A673 (cell line): ENCODE data around the gene ACTL9. TPM values are rescaled to one million over a fixed set of nuclear protein-coding genes. Genes with fewer than 3 reads are reported as not detected.
"Not testable (repeated sequence)": the region's sequence is repeated elsewhere in the genome, so short reads cannot be mapped to it uniquely, and the experiment has no call there.

ENCODE experiments used
- Bru-seq: library from RNA; stranded (reverse); fragments of 400-500 nt; gene quantifications from one replicate; lab custom pipeline; 2021; lab: Mats Ljungman, UMichigan
- BruChase-seq, 2 experiments: library from RNA; stranded (reverse); fragments of 400-500 nt; gene quantifications; one replicate each; lab custom pipeline; 2021; lab: Mats Ljungman, UMichigan
- BruUV-seq: library from RNA; stranded (reverse); fragments of 400-500 nt; replicated peaks from 2 replicates; lab custom pipeline; 2021; lab: Mats Ljungman, UMichigan
- CTCF ChIA-PET: fragments of 300-600 bp; sonication (Branson Sonifier 250); formaldehyde crosslinking; loops from one replicate; lab custom pipeline; 2022; ENCODE audit warnings: antibody characterized with exemption; lab: Charles Lee
- POLR2A ChIA-PET: fragments of 300-600 bp; sonication (Branson Sonifier 250); formaldehyde crosslinking; loops from one replicate; lab custom pipeline; 2022; ENCODE audit warnings: antibody characterized with exemption; ENCODE audit not compliant: low non-redundant PET; lab: Charles Lee
- DNase-seq: peaks from one replicate; pipeline ENCODE4 v3.0.0-alpha.2; 2015; ENCODE audit warnings: low spot score
- H3K27ac ChIP-seq: fragments of 200-600 bp; sonication (generic); 2 replicates; pipeline ENCODE4 v1.5.1; 2016; ENCODE audit warnings: mixed run types, low read depth, mild to moderate bottlenecking, mixed read lengths, antibody characterized with exemption, low read length; ENCODE audit not compliant: poor library complexity, severe bottlenecking
- H3K27me3 ChIP-seq: fragments of 200-600 bp; sonication (generic); replicated peaks from 2 replicates; pipeline ENCODE4 v1.6.1; 2017; ENCODE audit warnings: mixed run types, low read depth, mild to moderate bottlenecking, mixed read lengths, antibody characterized with exemption, low read length; ENCODE audit not compliant: insufficient read depth, poor library complexity
- H3K36me3 ChIP-seq: fragments of 200-600 bp; sonication (generic); 2 replicates; pipeline ENCODE4 v1.6.1; 2016; ENCODE audit warnings: mixed run types, mild to moderate bottlenecking, mixed read lengths, antibody characterized with exemption, low read length; ENCODE audit not compliant: insufficient read depth, poor library complexity, severe bottlenecking
- H3K4me1 ChIP-seq: fragments of 200-600 bp; sonication (generic); 2 replicates; pipeline ENCODE4 v1.6.1; 2017; ENCODE audit warnings: mixed run types, mild to moderate bottlenecking, mixed read lengths, antibody characterized with exemption, low read length; ENCODE audit not compliant: insufficient read depth, poor library complexity, severe bottlenecking
- H3K4me3 ChIP-seq: fragments of 200-600 bp; sonication (generic); 2 replicates; pipeline ENCODE4 v1.5.1; 2016; ENCODE audit warnings: low read depth, mixed run types, mild to moderate bottlenecking, mixed read lengths, low read length; ENCODE audit not compliant: poor library complexity, severe bottlenecking
- H3K9me3 ChIP-seq: fragments of 200-600 bp; sonication (generic); 2 replicates; pipeline ENCODE4 v1.6.1; 2016; ENCODE audit warnings: mixed run types, low read depth, mild to moderate bottlenecking, mixed read lengths, antibody characterized with exemption, low read length; ENCODE audit not compliant: poor library complexity, severe bottlenecking
- EZH2 ChIP-seq: fragments of 200-600 bp; sonication (generic); IDR thresholded peaks from 2 replicates; pipeline ENCODE4 v1.6.1; 2017; ENCODE audit warnings: borderline replicate concordance, low read depth, mild to moderate bottlenecking, mixed read lengths, antibody characterized with exemption, low read length; ENCODE audit not compliant: poor library complexity, severe bottlenecking
- intact Hi-C: fragments of 100-400 bp; cut with micrococcal nuclease; formaldehyde crosslinking; loops from one replicate; pipeline ENCODE4 v1.10.0; 2022; ENCODE audit not compliant: unreplicated experiment
- long read RNA-seq: library from polyadenylated mRNA; stranded (forward); transcript quantifications from one replicate; pipeline ENCODE4 v2.0.0, GENCODE V29; 2022
- total RNA-seq: library from RNA; stranded (reverse); gene quantifications from 2 replicates; pipeline ENCODE4 v1.2.3, GENCODE V29; 2021
- TF ChIP-seq, protein P1 (sequence below): fragments of 300-800, 200-600 bp; sonication (generic); conservative IDR thresholded peaks from 2 replicates; pipeline ENCODE4 v1.5.1; 2017; ENCODE audit warnings: low read depth, mild to moderate bottlenecking, antibody characterized with exemption, low read length, moderate library complexity, mixed read lengths

Gene ACTL9
- not detected in 2 replicates for total RNA-seq
- not detected for Bru-seq, nascent RNA
- BruChase-seq, experiment 1, labeled RNA remaining after a 2-hour chase: not detected
- not detected for BruChase-seq, experiment 2, labeled RNA remaining after a 6-hour chase
- long read RNA-seq: 0 reads

DNA sequence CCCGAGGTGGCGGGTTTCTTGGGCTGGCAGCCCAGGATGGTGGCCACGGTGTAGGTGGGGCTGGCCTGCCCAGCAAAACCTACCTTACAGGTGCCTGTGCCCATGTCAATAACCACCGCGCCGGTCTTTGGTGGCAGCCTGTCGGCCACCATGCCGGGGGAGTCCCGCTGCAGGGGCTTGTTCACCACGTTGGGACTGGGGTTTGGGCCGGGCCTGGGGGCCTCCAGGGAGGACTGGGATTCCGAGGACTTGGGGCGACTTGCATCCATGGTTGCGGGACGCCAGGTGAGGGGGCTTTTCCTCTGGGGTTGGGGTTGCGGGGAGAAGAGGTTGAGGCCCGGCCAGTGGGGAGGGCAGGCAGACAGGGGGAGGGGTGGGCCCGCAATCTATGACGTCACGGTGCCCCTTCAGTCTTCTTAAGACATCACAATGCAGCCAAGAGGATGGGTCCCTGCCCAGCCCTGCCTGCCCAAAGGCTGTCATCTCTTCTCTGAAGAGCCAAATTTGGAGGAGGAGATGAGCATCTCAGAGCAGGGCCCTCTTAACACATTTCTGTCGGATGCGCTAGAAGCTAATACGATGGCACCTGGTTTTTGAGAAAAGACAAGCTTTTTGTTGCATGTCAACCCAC, at the start of gene ACTL9:
Gene ACTL9, minus strand, starts transcription at position 363 of the 631 bp plus-strand sequence. Its CDS starts 94 bp downstream, at position 269.
- POLR2A ChIA-PET: no interaction called here
- intact Hi-C loops: no loop called here

GRCh38 chr19:8739291-8740065, 40.9 kb upstream of the ACTL9 start:
- H3K27ac ChIP-seq, H3K36me3 ChIP-seq, CTCF ChIA-PET, H3K9me3 ChIP-seq, BruUV-seq, intact Hi-C loops, POLR2A ChIA-PET, H3K4me3 ChIP-seq, H3K27me3 ChIP-seq, DNase-seq, H3K4me1 ChIP-seq: not testable (repeated sequence)

More for the DNA sequence above, at the start of gene ACTL9:
- Histone ChIP-seq H3K4me3 (no peak within 1 kb of the TSS), H3K36me3 (no peaks in the 10 kb centered on the region), H3K27ac (no peak within 1 kb of the TSS), H3K9me3 (no peaks in the 10 kb centered on the region), H3K27me3 (no peaks in the 10 kb centered on the region), H3K4me1 (peaks cover 6% of the 10 kb centered on the region)
- CTCF ChIA-PET: interaction anchor here (1.1 kb wide), 1 partner anchor 118 kb away, joined by 5 read pairs; no protein-coding TSS in a partner anchor
- DNase-seq: no peak
- TF ChIP-seq, protein P1, sequence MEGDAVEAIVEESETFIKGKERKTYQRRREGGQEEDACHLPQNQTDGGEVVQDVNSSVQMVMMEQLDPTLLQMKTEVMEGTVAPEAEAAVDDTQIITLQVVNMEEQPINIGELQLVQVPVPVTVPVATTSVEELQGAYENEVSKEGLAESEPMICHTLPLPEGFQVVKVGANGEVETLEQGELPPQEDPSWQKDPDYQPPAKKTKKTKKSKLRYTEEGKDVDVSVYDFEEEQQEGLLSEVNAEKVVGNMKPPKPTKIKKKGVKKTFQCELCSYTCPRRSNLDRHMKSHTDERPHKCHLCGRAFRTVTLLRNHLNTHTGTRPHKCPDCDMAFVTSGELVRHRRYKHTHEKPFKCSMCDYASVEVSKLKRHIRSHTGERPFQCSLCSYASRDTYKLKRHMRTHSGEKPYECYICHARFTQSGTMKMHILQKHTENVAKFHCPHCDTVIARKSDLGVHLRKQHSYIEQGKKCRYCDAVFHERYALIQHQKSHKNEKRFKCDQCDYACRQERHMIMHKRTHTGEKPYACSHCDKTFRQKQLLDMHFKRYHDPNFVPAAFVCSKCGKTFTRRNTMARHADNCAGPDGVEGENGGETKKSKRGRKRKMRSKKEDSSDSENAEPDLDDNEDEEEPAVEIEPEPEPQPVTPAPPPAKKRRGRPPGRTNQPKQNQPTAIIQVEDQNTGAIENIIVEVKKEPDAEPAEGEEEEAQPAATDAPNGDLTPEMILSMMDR: no peak
- TF ChIP-seq EZH2: no peak
- no TSS peak for BruUV-seq

DNA sequence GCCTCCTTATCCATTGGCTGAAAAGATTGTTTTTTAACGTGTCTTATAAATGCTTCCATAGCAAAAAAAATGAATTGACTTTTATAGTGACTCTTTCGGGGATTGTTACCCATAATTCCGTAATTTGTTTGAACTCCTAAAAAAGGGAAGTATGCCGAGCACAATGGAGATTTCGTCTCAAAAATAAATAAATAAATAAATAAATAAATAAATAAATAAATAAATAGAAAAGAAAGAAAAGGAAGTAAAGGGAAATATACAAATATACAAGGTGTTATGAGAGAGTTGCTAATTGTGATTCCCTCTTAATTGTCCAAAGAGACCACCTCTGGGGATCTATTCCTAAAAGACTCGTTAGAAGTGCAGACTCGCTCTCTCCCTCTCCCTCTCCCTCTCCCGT, 39.8 kb upstream of the ACTL9 start:
- DNase-seq: no peak
- intact Hi-C loops: no loop called here
- BruUV-seq: no TSS peak
- Histone ChIP-seq H3K4me1 (no peaks in the 10 kb centered on the region), H3K4me3 (no peak overlapping the region), H3K36me3 (no peaks in the 10 kb centered on the region), H3K27me3 (peaks cover 4% of the 10 kb centered on the region), H3K27ac (no peak overlapping the region), H3K9me3 (no peaks in the 10 kb centered on the region)
- ChIA-PET CTCF (no interaction called here), POLR2A (no interaction called here)
- no peak for TF ChIP-seq EZH2
- TF ChIP-seq, protein P1: no peak
